SK-N-SH (cell line): ENCODE measurements around the gene PRKN.

Experiments
- EP300 ChIP-seq, 2 experiments: IDR thresholded peaks; 2 replicates each; pipeline versions ENCODE4 v1.4.0 to v1.6.1; 2012; ENCODE audit warnings: borderline replicate concordance in 1 of 2, low read depth in 1 of 2, low read length in 1 of 2
- MXI1 ChIP-seq: IDR thresholded peaks from 2 replicates; pipeline ENCODE4 v1.6.1; 2012; ENCODE audit warnings: mild to moderate bottlenecking, low read depth, low read length, improper control_type of control experiment
- POLR2AphosphoS5 ChIP-seq: IDR thresholded peaks from 2 replicates; pipeline ENCODE4 v1.6.1; 2012; ENCODE audit warnings: low read depth, low read length
- RAD21 ChIP-seq: IDR thresholded peaks from 2 replicates; pipeline ENCODE4 v1.6.1; 2012; ENCODE audit warnings: mild to moderate bottlenecking, low read length
- RFX5 ChIP-seq: IDR thresholded peaks from 2 replicates; pipeline ENCODE4 v1.6.1; 2012; ENCODE audit warnings: mild to moderate bottlenecking, improper control_type of control experiment, low read length
- SIN3A ChIP-seq: IDR thresholded peaks from 2 replicates; pipeline ENCODE4 v1.6.1; 2012; ENCODE audit warnings: low read depth, mild to moderate bottlenecking, low read length, moderate library complexity, borderline replicate concordance
- TAF1 ChIP-seq: IDR thresholded peaks from 2 replicates; pipeline ENCODE4 v1.6.1; 2012; ENCODE audit warnings: low read depth, mild to moderate bottlenecking, low read length, moderate library complexity, borderline replicate concordance
- TEAD4 ChIP-seq: IDR thresholded peaks from 2 replicates; pipeline ENCODE4 v1.4.0; 2012; ENCODE audit warnings: mild to moderate bottlenecking, borderline replicate concordance; ENCODE audit not compliant: insufficient read depth
- YY1 ChIP-seq: IDR thresholded peaks from 2 replicates; pipeline ENCODE4 v1.4.0; 2012; ENCODE audit warnings: low read depth, mild to moderate bottlenecking
- TF ChIP-seq, protein P1 (sequence below): fragments of 200-600 bp; sonication (generic); IDR thresholded peaks from 2 replicates; pipeline ENCODE4 v1.6.1; 2017; ENCODE audit warnings: antibody characterized with exemption, mild to moderate bottlenecking, moderate library complexity
- TF ChIP-seq, protein P2 (sequence below): fragments of 150-350 bp; IDR thresholded peaks from 2 replicates; pipeline ENCODE4 v1.6.1; 2016; ENCODE audit warnings: mild to moderate bottlenecking, low read depth, low read length

DNA sequence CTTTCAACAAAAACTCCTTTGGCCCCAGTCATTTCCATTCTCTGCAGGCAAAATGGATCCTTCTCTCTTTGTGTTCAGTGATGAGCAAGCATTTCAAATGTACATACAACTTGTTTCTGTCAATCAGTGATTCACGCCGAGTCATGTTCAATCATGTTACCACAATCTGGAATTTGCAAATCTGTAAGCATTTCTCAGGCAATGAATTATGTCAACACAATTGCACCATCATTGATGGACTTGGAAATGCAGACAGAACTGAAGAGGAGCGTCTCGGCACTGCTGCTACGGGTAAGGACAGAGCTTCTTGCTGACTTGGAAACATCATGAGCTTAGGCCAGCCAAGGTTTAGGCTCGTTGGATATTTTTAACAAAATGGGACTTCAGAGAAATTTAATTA is 1320.9 kb downstream of the PRKN start:
- TF ChIP-seq, protein P1, sequence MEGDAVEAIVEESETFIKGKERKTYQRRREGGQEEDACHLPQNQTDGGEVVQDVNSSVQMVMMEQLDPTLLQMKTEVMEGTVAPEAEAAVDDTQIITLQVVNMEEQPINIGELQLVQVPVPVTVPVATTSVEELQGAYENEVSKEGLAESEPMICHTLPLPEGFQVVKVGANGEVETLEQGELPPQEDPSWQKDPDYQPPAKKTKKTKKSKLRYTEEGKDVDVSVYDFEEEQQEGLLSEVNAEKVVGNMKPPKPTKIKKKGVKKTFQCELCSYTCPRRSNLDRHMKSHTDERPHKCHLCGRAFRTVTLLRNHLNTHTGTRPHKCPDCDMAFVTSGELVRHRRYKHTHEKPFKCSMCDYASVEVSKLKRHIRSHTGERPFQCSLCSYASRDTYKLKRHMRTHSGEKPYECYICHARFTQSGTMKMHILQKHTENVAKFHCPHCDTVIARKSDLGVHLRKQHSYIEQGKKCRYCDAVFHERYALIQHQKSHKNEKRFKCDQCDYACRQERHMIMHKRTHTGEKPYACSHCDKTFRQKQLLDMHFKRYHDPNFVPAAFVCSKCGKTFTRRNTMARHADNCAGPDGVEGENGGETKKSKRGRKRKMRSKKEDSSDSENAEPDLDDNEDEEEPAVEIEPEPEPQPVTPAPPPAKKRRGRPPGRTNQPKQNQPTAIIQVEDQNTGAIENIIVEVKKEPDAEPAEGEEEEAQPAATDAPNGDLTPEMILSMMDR = no peak
- TF ChIP-seq POLR2AphosphoS5 = no peak
- no peak for TF ChIP-seq TEAD4
- no peak for TF ChIP-seq YY1
- peak in 1 of 2 experiments; percentile 64; a peak in 2 of 4 replicates for TF ChIP-seq EP300 (IDR thresholded peaks at IDR 0.05; ENCODE audit: borderline replicate concordance in 1 of 2, low read depth in 1 of 2, low read length in 1 of 2)
- TF ChIP-seq, protein P2, sequence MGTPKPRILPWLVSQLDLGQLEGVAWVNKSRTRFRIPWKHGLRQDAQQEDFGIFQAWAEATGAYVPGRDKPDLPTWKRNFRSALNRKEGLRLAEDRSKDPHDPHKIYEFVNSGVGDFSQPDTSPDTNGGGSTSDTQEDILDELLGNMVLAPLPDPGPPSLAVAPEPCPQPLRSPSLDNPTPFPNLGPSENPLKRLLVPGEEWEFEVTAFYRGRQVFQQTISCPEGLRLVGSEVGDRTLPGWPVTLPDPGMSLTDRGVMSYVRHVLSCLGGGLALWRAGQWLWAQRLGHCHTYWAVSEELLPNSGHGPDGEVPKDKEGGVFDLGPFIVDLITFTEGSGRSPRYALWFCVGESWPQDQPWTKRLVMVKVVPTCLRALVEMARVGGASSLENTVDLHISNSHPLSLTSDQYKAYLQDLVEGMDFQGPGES = no peak
- no peak for TF ChIP-seq MXI1
- TF ChIP-seq RAD21 = no peak
- TF ChIP-seq TAF1 = no peak
- TF ChIP-seq SIN3A = no peak
- no peak for TF ChIP-seq RFX5
